Activated naive CD8-positive, alpha-beta T cell treated with anti-CD3 and anti-CD28 coated beads for 36 hours (primary cell): ENCODE data around the gene G2E3. TPM values are rescaled to one million over a fixed set of nuclear protein-coding genes. Genes with fewer than 3 reads are reported as not detected.
A peak's percentile ranks its signal among the peaks of the same experiment; 100 is the strongest.

Source experiments
- DNase-seq: peaks from one replicate; pipeline ENCODE4 v3.0.0; 2021
- H3K27ac Mint-ChIP-seq: one replicate; pipeline ENCODE4 v1.8.0; 2022; ENCODE audit warnings: mild to moderate bottlenecking, moderate library complexity, mixed read lengths
- H3K27me3 Mint-ChIP-seq: one replicate; pipeline ENCODE4 v1.8.0; 2022; ENCODE audit warnings: mild to moderate bottlenecking, mixed read lengths
- H3K36me3 Mint-ChIP-seq: one replicate; pipeline ENCODE4 v1.8.0; 2021; ENCODE audit warnings: mild to moderate bottlenecking, mixed read lengths
- H3K4me1 Mint-ChIP-seq: one replicate; pipeline ENCODE4 v1.8.0; 2021; ENCODE audit warnings: mixed read lengths
- H3K4me3 Mint-ChIP-seq: one replicate; pipeline ENCODE4 v1.8.0; 2022; ENCODE audit warnings: mild to moderate bottlenecking, moderate library complexity, mixed read lengths
- H3K9me3 Mint-ChIP-seq: one replicate; pipeline ENCODE4 v1.8.0; 2022; ENCODE audit warnings: mixed read lengths
- total RNA-seq, 2 experiments: library from RNA; stranded (reverse); gene quantifications; one replicate each; pipeline ENCODE4 v1.2.3, GENCODE V29; 2021

The G2E3 gene
- total RNA-seq, 2 experiments from 2014 or later: 22.6 to 25.3 TPM

- Mint-ChIP-seq H3K4me3 (no peak overlapping the region), H3K36me3 (no peaks in the 10 kb centered on the region), H3K27ac (no peak overlapping the region), H3K27me3 (no peaks in the 10 kb centered on the region), H3K4me1 (no peaks in the 10 kb centered on the region), H3K9me3 (no peaks in the 10 kb centered on the region)
- no peak for DNase-seq
Observed at GRCh38 chr14:30547388-30548048, 11.4 kb upstream of the G2E3 start.

- H3K27me3 Mint-ChIP-seq: no peaks in the 10 kb centered on the region
- no peaks in the 10 kb centered on the region for H3K9me3 Mint-ChIP-seq
- no peak for DNase-seq
- no peak overlapping the region for H3K27ac Mint-ChIP-seq
- no peak overlapping the region for H3K4me3 Mint-ChIP-seq
- H3K4me1 Mint-ChIP-seq: peaks cover 2% of the 10 kb centered on the region
- H3K36me3 Mint-ChIP-seq: no peaks in the 10 kb centered on the region
Observed at GRCh38 chr14:30550335-30550734, 8.6 kb upstream of the G2E3 start.

GRCh38 chr14:30551460-30551859 lies 7.5 kb upstream of the G2E3 start:
- H3K4me3 Mint-ChIP-seq: no peak overlapping the region
- no peak overlapping the region for H3K27ac Mint-ChIP-seq
- DNase-seq: no peak
- H3K27me3 Mint-ChIP-seq: no peaks in the 10 kb centered on the region
- H3K4me1 Mint-ChIP-seq: peaks cover 2% of the 10 kb centered on the region
- H3K9me3 Mint-ChIP-seq: no peaks in the 10 kb centered on the region
- no peaks in the 10 kb centered on the region for H3K36me3 Mint-ChIP-seq

- Mint-ChIP-seq H3K4me3 (no peak overlapping the region), H3K4me1 (peaks cover 6% of the 10 kb centered on the region), H3K27ac (no peak overlapping the region), H3K36me3 (no peaks in the 10 kb centered on the region), H3K9me3 (no peaks in the 10 kb centered on the region), H3K27me3 (no peaks in the 10 kb centered on the region)
- DNase-seq: no peak
Observed at GRCh38 chr14:30553311-30553989, 5.5 kb upstream of the G2E3 start.

- no peaks in the 10 kb centered on the region for H3K27me3 Mint-ChIP-seq
Observed at GRCh38 chr14:30558362-30558674, 640 bp upstream of the G2E3 start.

GRCh38 chr14:30559638-30560091 lies 707 bp downstream of the G2E3 start:
- peak; percentile 2 for DNase-seq
- peaks cover 32% of the 10 kb centered on the region for H3K4me1 Mint-ChIP-seq
- peak overlapping the region; percentile 99 for H3K27ac Mint-ChIP-seq
- no peaks in the 10 kb centered on the region for H3K27me3 Mint-ChIP-seq
- peak overlapping the region; percentile 100 for H3K4me3 Mint-ChIP-seq
- peaks cover 35% of the 10 kb centered on the region for H3K36me3 Mint-ChIP-seq
- no peaks in the 10 kb centered on the region for H3K9me3 Mint-ChIP-seq

More at GRCh38 chr14:30558362-30558674, 640 bp upstream of the G2E3 start:
- DNase-seq: no peak
- H3K9me3 Mint-ChIP-seq: no peaks in the 10 kb centered on the region
- H3K4me1 Mint-ChIP-seq: peaks cover 28% of the 10 kb centered on the region
- H3K4me3 Mint-ChIP-seq: peak overlapping the region; percentile 100
- peaks cover 25% of the 10 kb centered on the region for H3K36me3 Mint-ChIP-seq
- H3K27ac Mint-ChIP-seq: peak overlapping the region; percentile 99

GRCh38 chr14:30560581-30560980 lies 1.6 kb downstream of the G2E3 start:
- Mint-ChIP-seq H3K27me3 (no peaks in the 10 kb centered on the region), H3K4me1 (peaks cover 37% of the 10 kb centered on the region), H3K4me3 (peak overlapping the region; percentile 81), H3K36me3 (peaks cover 40% of the 10 kb centered on the region), H3K27ac (no peak overlapping the region), H3K9me3 (no peaks in the 10 kb centered on the region)
- DNase-seq: no peak

GRCh38 chr14:30564235-30564867 lies 5.4 kb downstream of the G2E3 start:
- Mint-ChIP-seq H3K36me3 (peaks cover 43% of the 10 kb centered on the region), H3K27ac (no peak overlapping the region), H3K4me3 (no peak overlapping the region), H3K27me3 (no peaks in the 10 kb centered on the region), H3K4me1 (peaks cover 57% of the 10 kb centered on the region), H3K9me3 (no peaks in the 10 kb centered on the region)
- no peak for DNase-seq

- Mint-ChIP-seq H3K27me3 (no peaks in the 10 kb centered on the region), H3K4me1 (peaks cover 60% of the 10 kb centered on the region), H3K27ac (no peak overlapping the region), H3K9me3 (no peaks in the 10 kb centered on the region), H3K4me3 (no peak overlapping the region), H3K36me3 (peaks cover 43% of the 10 kb centered on the region)
- DNase-seq: no peak
Observed at GRCh38 chr14:30564868-30565248, 5.9 kb downstream of the G2E3 start.

GRCh38 chr14:30569216-30569902 lies 10.4 kb downstream of the G2E3 start:
- Mint-ChIP-seq H3K36me3 (peaks cover 17% of the 10 kb centered on the region), H3K4me3 (no peak overlapping the region), H3K27me3 (no peaks in the 10 kb centered on the region), H3K9me3 (no peaks in the 10 kb centered on the region), H3K27ac (no peak overlapping the region), H3K4me1 (peaks cover 67% of the 10 kb centered on the region)
- DNase-seq: no peak

- no peak overlapping the region for H3K4me3 Mint-ChIP-seq
- no peaks in the 10 kb centered on the region for H3K27me3 Mint-ChIP-seq
- H3K4me1 Mint-ChIP-seq: peaks cover 68% of the 10 kb centered on the region
- no peaks in the 10 kb centered on the region for H3K9me3 Mint-ChIP-seq
- peaks cover 17% of the 10 kb centered on the region for H3K36me3 Mint-ChIP-seq
- H3K27ac Mint-ChIP-seq: no peak overlapping the region
- no peak for DNase-seq
Observed at GRCh38 chr14:30569903-30570226, 10.9 kb downstream of the G2E3 start.

GRCh38 chr14:30572237-30572636 lies 13.3 kb downstream of the G2E3 start:
- Mint-ChIP-seq H3K36me3 (peaks cover 23% of the 10 kb centered on the region), H3K4me1 (peaks cover 61% of the 10 kb centered on the region), H3K27me3 (no peaks in the 10 kb centered on the region), H3K9me3 (no peaks in the 10 kb centered on the region), H3K4me3 (no peak overlapping the region), H3K27ac (no peak overlapping the region)
- DNase-seq: no peak

- no peak overlapping the region for H3K4me3 Mint-ChIP-seq
- peaks cover 62% of the 10 kb centered on the region for H3K4me1 Mint-ChIP-seq
- no peak for DNase-seq
- H3K27ac Mint-ChIP-seq: no peak overlapping the region
- no peaks in the 10 kb centered on the region for H3K27me3 Mint-ChIP-seq
- peaks cover 28% of the 10 kb centered on the region for H3K36me3 Mint-ChIP-seq
- H3K9me3 Mint-ChIP-seq: no peaks in the 10 kb centered on the region
Observed at GRCh38 chr14:30572771-30573170, 13.8 kb downstream of the G2E3 start.

- Mint-ChIP-seq H3K4me1 (peaks cover 59% of the 10 kb centered on the region), H3K9me3 (no peaks in the 10 kb centered on the region), H3K4me3 (no peak overlapping the region), H3K27ac (no peak overlapping the region), H3K36me3 (peaks cover 33% of the 10 kb centered on the region), H3K27me3 (no peaks in the 10 kb centered on the region)
- DNase-seq: no peak
Observed at GRCh38 chr14:30573226-30573814, 14.4 kb downstream of the G2E3 start.

- H3K4me1 Mint-ChIP-seq: peaks cover 62% of the 10 kb centered on the region
- H3K27ac Mint-ChIP-seq: no peak overlapping the region
- H3K36me3 Mint-ChIP-seq: peaks cover 36% of the 10 kb centered on the region
- no peaks in the 10 kb centered on the region for H3K27me3 Mint-ChIP-seq
- DNase-seq: no peak
- no peak overlapping the region for H3K4me3 Mint-ChIP-seq
- H3K9me3 Mint-ChIP-seq: no peaks in the 10 kb centered on the region
Observed at GRCh38 chr14:30573966-30574365, 15.0 kb downstream of the G2E3 start.
